Measurements from ENCODE around the gene ZNF311.
"Not testable (repeated sequence)": the region's sequence is repeated elsewhere in the genome, so short reads cannot be mapped to it uniquely, and the experiment has no call there.

ZNF311 gene

GRCh38 chr6:28956331-28956730 is 48.8 kb downstream of the ZNF311 start:
- Histone ChIP-seq H3K4me1 (ENCODE audit: control insufficient read depth, low read length) (peaks cover 9% of the 10 kb centered on the region), H4K20me1 (ENCODE audit: control insufficient read depth, insufficient read depth, low read depth, low read length) (no peaks in the 10 kb centered on the region), H3F3A (ENCODE audit: control insufficient read depth, insufficient read depth) (peaks cover 3% of the 10 kb centered on the region; the same call in 1 of the 2 replicates), H3K9me2 (replicated peaks; ENCODE audit: control insufficient read depth, low read length) (no peaks in the 10 kb centered on the region), H3K79me2 (ENCODE audit: control insufficient read depth, low read length) (no peaks in the 10 kb centered on the region), H3K9me3 (ENCODE audit: control insufficient read depth, insufficient read depth, low read length) (no peaks in the 10 kb centered on the region), H3K4me2 (ENCODE audit: low read length) (no peak overlapping the region), H3K36me3 (ENCODE audit: control insufficient read depth, low read length) (no peaks in the 10 kb centered on the region), H3K4me3 (ENCODE audit: low read length) (no peak overlapping the region), H3K27ac (ENCODE audit: low read depth, low read length) (no peak overlapping the region), H3K27me3 (ENCODE audit: control insufficient read depth, low read length) (no peaks in the 10 kb centered on the region)
- TF ChIP-seq CTCF (IDR thresholded peaks at IDR 0.05; ENCODE audit: low read depth, low read length, poor library complexity, severe bottlenecking) (no peak), EZH2phosphoT487 (IDR thresholded peaks at IDR 0.05; ENCODE audit: borderline replicate concordance, low read length) (no peak)

- no peaks in the 10 kb centered on the region for H3K79me2 ChIP-seq (ENCODE audit: control insufficient read depth, low read length)
- H4K20me1 ChIP-seq (ENCODE audit: control insufficient read depth, insufficient read depth, low read depth, low read length) = no peaks in the 10 kb centered on the region
- H3K27me3 ChIP-seq (ENCODE audit: control insufficient read depth, low read length) = no peaks in the 10 kb centered on the region
- H3K27ac ChIP-seq (ENCODE audit: low read depth, low read length) = no peak overlapping the region
- H3K9me3 ChIP-seq (ENCODE audit: control insufficient read depth, insufficient read depth, low read length) = no peaks in the 10 kb centered on the region
- no peaks in the 10 kb centered on the region for H3K36me3 ChIP-seq (ENCODE audit: control insufficient read depth, low read length)
- TF ChIP-seq EZH2phosphoT487 (IDR thresholded peaks at IDR 0.05; ENCODE audit: borderline replicate concordance, low read length) (no peak), CTCF (IDR thresholded peaks at IDR 0.05; ENCODE audit: low read depth, low read length, poor library complexity, severe bottlenecking) (no peak)
- H3K4me3 ChIP-seq (ENCODE audit: low read length) = peak overlapping the region; percentile 76
- peak overlapping the region; percentile 88 for H3K4me2 ChIP-seq (ENCODE audit: low read length)
- H3K9me2 ChIP-seq (replicated peaks; ENCODE audit: control insufficient read depth, low read length) = no peaks in the 10 kb centered on the region
- H3F3A ChIP-seq (ENCODE audit: control insufficient read depth, insufficient read depth) = peaks cover 3% of the 10 kb centered on the region; the same call in 1 of the 2 replicates
- H3K4me1 ChIP-seq (ENCODE audit: control insufficient read depth, low read length) = peaks cover 9% of the 10 kb centered on the region
Observed at GRCh38 chr6:28953585-28954258, 51.4 kb downstream of the ZNF311 start.

- H3K36me3 ChIP-seq (ENCODE audit: control insufficient read depth, low read length) = no peaks in the 10 kb centered on the region
- no peaks in the 10 kb centered on the region for H3K9me2 ChIP-seq (replicated peaks; ENCODE audit: control insufficient read depth, low read length)
- TF ChIP-seq EZH2phosphoT487 (IDR thresholded peaks at IDR 0.05; ENCODE audit: borderline replicate concordance, low read length) (no peak), CTCF (IDR thresholded peaks at IDR 0.05; ENCODE audit: low read depth, low read length, poor library complexity, severe bottlenecking) (no peak)
- peak overlapping the region; percentile 88 for H3K4me2 ChIP-seq (ENCODE audit: low read length)
- peaks cover 9% of the 10 kb centered on the region for H3K4me1 ChIP-seq (ENCODE audit: control insufficient read depth, low read length)
- no peaks in the 10 kb centered on the region for H3K9me3 ChIP-seq (ENCODE audit: control insufficient read depth, insufficient read depth, low read length)
- H3F3A ChIP-seq (ENCODE audit: control insufficient read depth, insufficient read depth) = peaks cover 3% of the 10 kb centered on the region; the same call in 1 of the 2 replicates
- peak overlapping the region; percentile 76 for H3K4me3 ChIP-seq (ENCODE audit: low read length)
- no peaks in the 10 kb centered on the region for H3K27me3 ChIP-seq (ENCODE audit: control insufficient read depth, low read length)
- H4K20me1 ChIP-seq (ENCODE audit: control insufficient read depth, insufficient read depth, low read depth, low read length) = no peaks in the 10 kb centered on the region
- H3K79me2 ChIP-seq (ENCODE audit: control insufficient read depth, low read length) = no peaks in the 10 kb centered on the region
- no peak overlapping the region for H3K27ac ChIP-seq (ENCODE audit: low read depth, low read length)
Observed at GRCh38 chr6:28953039-28953584, 52.0 kb downstream of the ZNF311 start.

GRCh38 chr6:28949656-28950195 is 55.4 kb downstream of the ZNF311 start:
- not testable (repeated sequence) for H3K79me2 ChIP-seq (ENCODE audit: control insufficient read depth, low read length); H3K27me3 ChIP-seq (ENCODE audit: control insufficient read depth, low read length); H4K20me1 ChIP-seq (ENCODE audit: control insufficient read depth, insufficient read depth, low read depth, low read length); H3K9me2 ChIP-seq (replicated peaks; ENCODE audit: control insufficient read depth, low read length); H3K9me3 ChIP-seq (ENCODE audit: control insufficient read depth, insufficient read depth, low read length); H3K4me3 ChIP-seq (ENCODE audit: low read length); H3K27ac ChIP-seq (ENCODE audit: low read depth, low read length); H3F3A ChIP-seq (ENCODE audit: control insufficient read depth, insufficient read depth); H3K4me2 ChIP-seq (ENCODE audit: low read length); H3K36me3 ChIP-seq (ENCODE audit: control insufficient read depth, low read length)
- H3K4me1 ChIP-seq (ENCODE audit: control insufficient read depth, low read length) = peaks cover 17% of the 10 kb centered on the region
